T-helper 17 cell (primary cell): ENCODE data around the gene PAK2. TPM values are rescaled to one million over a fixed set of nuclear protein-coding genes. Genes with fewer than 3 reads are reported as not detected.
A peak's percentile ranks its signal among the peaks of the same experiment; 100 is the strongest.

Source experiments
- ATAC-seq: fragments of 150-1000 bp; cut with Tn5 transposase; 2 replicates; pipeline ENCODE4 v1.10.0; 2021; ENCODE audit warnings: mild to moderate bottlenecking, moderate library complexity
- DNase-seq, 3 donors: peaks; one replicate each; pipeline versions ENCODE4 v3.0.0 to v3.0.0-alpha.2; 2020 to 2021
- H3K9me3 ChIP-seq: one replicate; pipeline ENCODE4 v1.7.0; 2013; ENCODE audit warnings: low read length, mild to moderate bottlenecking; ENCODE audit not compliant: control insufficient read depth, poor library complexity, severe bottlenecking
- H3K27ac Mint-ChIP-seq: one replicate; pipeline ENCODE4 v1.8.0; 2022; ENCODE audit warnings: mild to moderate bottlenecking, moderate library complexity, mixed read lengths
- H3K27me3 Mint-ChIP-seq: one replicate; pipeline ENCODE4 v1.8.0; 2022; ENCODE audit warnings: mixed read lengths
- H3K36me3 Mint-ChIP-seq: one replicate; pipeline ENCODE4 v1.8.0; 2022; ENCODE audit warnings: low read depth, mixed read lengths
- H3K4me1 Mint-ChIP-seq: one replicate; pipeline ENCODE4 v1.8.0; 2022; ENCODE audit warnings: mild to moderate bottlenecking, mixed read lengths
- H3K4me3 Mint-ChIP-seq: one replicate; pipeline ENCODE4 v1.8.0; 2022; ENCODE audit warnings: mild to moderate bottlenecking, moderate library complexity, mixed read lengths
- total RNA-seq, 4 donors: library from RNA in 2 of 4; stranded (reverse) in 2 of 4; gene quantifications; one replicate each; pipeline ENCODE4 v1.2.3 and lab custom pipeline; 2022 to 2026

The PAK2 gene
- total RNA-seq, 2 donors from 2014 or later: 70.6 to 80.0 TPM

DNA sequence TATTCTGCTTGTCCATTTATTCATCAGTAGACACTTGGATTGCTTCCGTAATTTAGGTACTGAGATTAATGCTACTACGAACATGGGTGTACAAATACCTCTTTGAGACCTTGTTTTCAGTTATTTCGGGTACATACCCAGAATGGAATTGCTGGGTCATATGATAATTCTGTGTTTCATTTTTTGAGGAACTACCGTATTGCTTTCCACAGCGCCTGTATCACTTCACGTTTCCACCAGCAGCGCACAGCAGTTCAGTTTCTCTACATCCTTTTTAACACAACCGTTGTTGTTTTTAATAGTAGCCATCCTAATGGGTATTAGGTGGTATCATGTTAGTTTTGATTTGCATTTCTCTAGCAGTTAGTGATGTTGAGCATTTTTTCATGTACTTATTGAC is 9.5 kb downstream of the PAK2 start:
- no peaks in the 10 kb centered on the region for H3K27me3 Mint-ChIP-seq
- peaks cover 8% of the 10 kb centered on the region for H3K36me3 Mint-ChIP-seq
- H3K4me3 Mint-ChIP-seq: no peak overlapping the region
- ATAC-seq: no peak
- H3K9me3 ChIP-seq: no peaks in the 10 kb centered on the region
- peak overlapping the region; percentile 0 for H3K27ac Mint-ChIP-seq
- DNase-seq: no peak
- H3K4me1 Mint-ChIP-seq: peaks cover 41% of the 10 kb centered on the region

DNA sequence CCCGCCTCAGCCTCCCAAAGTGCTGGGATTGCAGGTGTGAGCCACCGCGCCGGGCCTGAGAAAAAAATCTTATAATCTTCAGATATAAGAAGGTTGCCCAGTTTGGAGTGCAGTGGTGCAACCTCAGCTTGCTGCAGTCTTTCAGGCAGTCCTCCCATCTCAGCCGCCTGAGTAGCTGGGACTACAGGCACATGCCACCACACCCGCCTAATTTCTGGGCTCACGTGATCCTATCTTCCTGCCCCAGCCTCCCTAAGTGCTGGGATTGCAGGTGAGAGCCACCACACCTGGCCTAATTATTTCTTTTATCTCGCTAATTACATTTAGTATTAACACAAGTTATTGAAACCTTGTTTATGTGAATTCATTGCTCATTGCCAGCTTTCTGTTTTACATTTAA is 13.5 kb downstream of the PAK2 start:
- ATAC-seq (no peak), DNase-seq (no peak)
- Mint-ChIP-seq H3K36me3 (peaks cover 16% of the 10 kb centered on the region), H3K27ac (peak overlapping the region; percentile 68), H3K4me3 (no peak overlapping the region), H3K4me1 (peaks cover 47% of the 10 kb centered on the region), H3K27me3 (no peaks in the 10 kb centered on the region)
- H3K9me3 ChIP-seq: peaks cover 9% of the 10 kb centered on the region

DNA sequence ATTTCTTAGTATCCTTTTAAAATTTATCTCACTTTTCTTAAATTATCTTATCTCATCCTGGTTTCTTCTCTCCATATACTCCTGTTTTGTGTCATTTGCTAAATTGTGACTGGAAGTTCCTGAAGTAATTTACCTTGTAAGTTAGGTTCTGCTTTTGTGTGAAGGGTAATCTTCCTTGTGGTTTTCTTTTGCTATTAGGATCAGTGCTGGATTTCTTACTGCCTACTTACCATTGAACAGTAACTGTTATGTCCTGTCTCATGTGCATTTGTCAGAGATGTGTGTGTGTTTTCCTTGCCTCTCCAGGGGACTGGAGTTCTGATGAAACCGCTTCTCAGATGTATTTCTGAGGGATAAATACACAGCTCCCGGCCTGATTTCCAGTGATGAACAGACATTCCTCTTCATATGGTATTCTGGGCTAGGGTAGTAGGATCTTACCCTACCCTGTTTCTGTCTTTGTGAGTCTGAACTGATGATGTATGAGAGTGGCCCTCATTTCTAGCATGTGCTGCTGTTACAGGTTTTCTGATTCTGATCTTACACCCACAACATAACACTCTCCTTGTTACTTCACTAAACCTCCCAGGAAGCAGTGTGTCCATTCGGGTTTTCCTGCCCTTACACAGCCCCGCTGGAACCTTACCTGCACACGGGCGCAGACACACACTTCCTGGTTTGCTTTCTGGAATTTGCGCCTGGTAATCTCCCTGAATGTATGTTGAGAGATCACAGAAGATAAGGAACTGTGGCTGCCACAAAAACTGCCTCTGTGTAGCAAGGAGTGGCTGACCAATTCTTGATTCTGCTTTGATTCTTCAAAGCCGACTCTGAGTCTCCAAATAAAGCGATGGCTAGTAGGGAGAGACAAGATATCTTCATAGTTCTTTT is 14.7 kb downstream of the PAK2 start:
- Mint-ChIP-seq H3K4me3 (peak overlapping the region; percentile 46), H3K36me3 (peaks cover 14% of the 10 kb centered on the region), H3K4me1 (peaks cover 39% of the 10 kb centered on the region), H3K27me3 (no peaks in the 10 kb centered on the region), H3K27ac (peak overlapping the region; percentile 68)
- peaks cover 9% of the 10 kb centered on the region for H3K9me3 ChIP-seq
- ATAC-seq (peak; percentile 15), DNase-seq (no peak)

DNA sequence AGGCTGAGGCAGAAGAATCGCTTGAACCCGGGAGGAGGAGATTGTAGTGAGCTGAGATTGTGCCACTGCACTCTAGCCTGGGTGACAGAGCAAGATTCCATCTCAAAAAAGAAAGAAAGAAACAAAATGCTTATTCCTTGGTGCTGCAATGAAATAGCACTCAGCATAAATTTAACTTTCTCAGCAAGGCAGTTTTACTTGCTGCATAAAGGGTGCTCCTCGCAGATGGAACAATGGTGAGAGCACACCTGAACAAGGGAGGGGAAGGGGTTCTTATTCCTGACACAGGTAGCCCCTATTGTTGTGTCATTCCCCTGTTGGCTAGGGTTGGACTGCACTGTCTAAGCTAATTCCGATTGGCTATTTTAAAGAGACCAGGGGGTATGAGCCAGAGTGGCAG is 17.1 kb downstream of the PAK2 start:
- Mint-ChIP-seq H3K4me3 (no peak overlapping the region), H3K36me3 (peaks cover 11% of the 10 kb centered on the region), H3K27ac (no peak overlapping the region), H3K4me1 (peaks cover 33% of the 10 kb centered on the region), H3K27me3 (no peaks in the 10 kb centered on the region)
- H3K9me3 ChIP-seq: peaks cover 9% of the 10 kb centered on the region
- DNase-seq (no peak), ATAC-seq (no peak)

DNA sequence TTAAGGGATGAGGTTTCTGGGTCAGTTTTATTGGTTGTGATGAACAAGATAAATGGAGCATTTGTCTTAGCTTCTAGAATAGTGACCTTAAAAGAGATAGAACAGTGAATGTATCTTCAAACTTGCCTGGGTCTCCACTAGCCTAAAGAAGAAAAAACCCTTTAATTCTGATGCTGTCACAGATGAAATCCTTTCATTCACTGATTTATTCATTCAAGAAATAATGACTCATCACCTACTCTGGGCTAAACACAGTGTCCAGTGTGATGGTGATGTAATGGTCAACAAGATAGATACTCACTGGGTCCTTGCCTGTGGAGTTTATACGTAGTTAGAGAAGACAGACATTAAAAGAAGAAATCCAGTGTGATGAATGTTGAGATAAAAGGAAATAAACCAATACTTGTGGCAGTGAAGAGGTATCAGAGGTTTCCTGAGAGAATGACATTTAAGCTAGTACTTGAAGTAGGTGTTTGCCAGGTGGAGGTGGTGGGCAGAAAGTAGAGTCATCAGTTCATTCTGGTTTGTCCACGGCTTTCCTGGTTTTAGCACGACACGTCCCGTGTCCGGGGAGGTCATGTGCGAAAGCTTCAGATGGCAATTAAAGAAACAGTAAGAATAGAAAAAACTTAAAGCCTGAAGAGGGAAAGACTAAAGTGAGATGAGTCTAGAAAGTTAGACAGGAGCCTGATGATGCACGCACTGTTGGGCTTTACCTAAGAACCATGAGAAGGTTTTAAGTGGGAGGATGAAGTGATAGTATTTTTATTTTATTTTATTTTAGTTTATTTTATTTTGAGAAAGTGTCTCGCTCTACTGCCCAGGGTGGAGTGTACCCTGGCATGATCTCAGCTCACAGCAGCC is 18.5 kb downstream of the PAK2 start:
- peak overlapping the region; percentile 3 for H3K4me3 Mint-ChIP-seq
- peaks cover 34% of the 10 kb centered on the region for H3K4me1 Mint-ChIP-seq
- H3K27me3 Mint-ChIP-seq: no peaks in the 10 kb centered on the region
- no peak for DNase-seq
- peaks cover 11% of the 10 kb centered on the region for H3K36me3 Mint-ChIP-seq
- ATAC-seq: peak; percentile 29
- H3K27ac Mint-ChIP-seq: peak overlapping the region; percentile 51
- peaks cover 9% of the 10 kb centered on the region for H3K9me3 ChIP-seq

DNA sequence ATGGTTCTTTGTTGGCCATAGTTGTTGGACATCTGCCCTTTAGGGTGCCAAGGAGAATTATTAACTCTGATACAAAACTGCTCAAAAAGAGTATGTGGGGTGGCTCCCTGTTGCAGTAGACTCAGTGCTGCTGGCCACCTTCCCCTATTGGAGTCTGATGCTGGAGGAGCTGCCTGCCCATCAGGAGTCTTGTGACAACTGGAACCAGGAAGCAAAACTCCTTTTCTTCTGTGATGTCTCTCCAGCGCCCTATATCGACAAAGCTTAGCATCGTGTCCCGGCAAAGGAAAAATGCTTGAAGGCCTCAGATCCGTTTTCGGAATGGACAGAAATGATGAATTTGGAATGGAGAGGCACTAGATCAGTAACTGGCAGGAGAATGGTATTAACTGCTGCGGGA is 23.5 kb downstream of the PAK2 start:
- ATAC-seq: no peak
- Mint-ChIP-seq H3K36me3 (peaks cover 2% of the 10 kb centered on the region), H3K27ac (peak overlapping the region; percentile 62), H3K4me3 (no peak overlapping the region), H3K27me3 (no peaks in the 10 kb centered on the region), H3K4me1 (peaks cover 27% of the 10 kb centered on the region)
- no peak for DNase-seq
- no peaks in the 10 kb centered on the region for H3K9me3 ChIP-seq

DNA sequence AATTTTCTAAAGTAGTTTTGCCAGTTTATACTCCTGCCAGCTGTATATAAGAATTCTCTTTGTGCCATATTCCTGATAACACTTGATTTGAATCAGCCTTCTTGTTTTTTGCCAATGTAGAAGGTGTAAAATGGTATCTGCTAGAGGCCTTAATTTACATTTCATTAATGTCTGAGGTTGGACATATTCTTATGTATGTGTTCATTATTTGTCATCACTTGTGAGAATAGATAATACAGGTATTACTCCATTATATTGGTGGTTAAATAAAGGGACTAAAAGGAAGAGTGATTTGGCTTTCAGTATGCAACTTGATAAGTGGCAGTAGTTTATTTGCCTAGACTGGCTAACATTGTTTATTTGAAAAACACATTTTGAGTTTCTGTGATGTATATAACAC is 25.8 kb downstream of the PAK2 start:
- H3K4me1 Mint-ChIP-seq: peaks cover 21% of the 10 kb centered on the region
- H3K27ac Mint-ChIP-seq: peak overlapping the region; percentile 81
- H3K4me3 Mint-ChIP-seq: no peak overlapping the region
- DNase-seq (no peak), ATAC-seq (no peak)
- peaks cover 2% of the 10 kb centered on the region for H3K36me3 Mint-ChIP-seq
- no peaks in the 10 kb centered on the region for H3K27me3 Mint-ChIP-seq
- H3K9me3 ChIP-seq: no peaks in the 10 kb centered on the region

DNA sequence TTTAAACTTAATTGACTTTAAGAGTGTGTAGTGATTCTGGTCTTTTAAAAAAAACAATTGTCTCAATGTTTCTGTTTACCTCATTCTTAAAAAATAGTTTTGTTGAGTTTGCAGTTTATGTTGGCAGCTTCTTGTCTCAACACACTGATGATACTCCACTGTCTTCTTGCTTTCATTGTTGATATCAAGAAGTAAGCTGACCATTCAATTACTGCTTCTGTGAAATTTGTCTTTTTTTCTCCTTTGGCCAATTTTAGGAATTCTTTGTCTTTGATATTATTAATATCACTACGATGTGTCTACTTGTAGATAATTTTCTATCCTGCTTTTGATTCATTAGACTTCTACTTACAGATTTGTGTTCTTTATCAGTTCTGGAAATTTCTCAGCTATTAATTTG is 31.4 kb downstream of the PAK2 start:
- peak overlapping the region; percentile 83 for H3K27ac Mint-ChIP-seq
- H3K36me3 Mint-ChIP-seq: no peaks in the 10 kb centered on the region
- no peak for ATAC-seq
- no peaks in the 10 kb centered on the region for H3K9me3 ChIP-seq
- no peak for DNase-seq
- H3K4me3 Mint-ChIP-seq: no peak overlapping the region
- H3K4me1 Mint-ChIP-seq: peaks cover 48% of the 10 kb centered on the region
- no peaks in the 10 kb centered on the region for H3K27me3 Mint-ChIP-seq

DNA sequence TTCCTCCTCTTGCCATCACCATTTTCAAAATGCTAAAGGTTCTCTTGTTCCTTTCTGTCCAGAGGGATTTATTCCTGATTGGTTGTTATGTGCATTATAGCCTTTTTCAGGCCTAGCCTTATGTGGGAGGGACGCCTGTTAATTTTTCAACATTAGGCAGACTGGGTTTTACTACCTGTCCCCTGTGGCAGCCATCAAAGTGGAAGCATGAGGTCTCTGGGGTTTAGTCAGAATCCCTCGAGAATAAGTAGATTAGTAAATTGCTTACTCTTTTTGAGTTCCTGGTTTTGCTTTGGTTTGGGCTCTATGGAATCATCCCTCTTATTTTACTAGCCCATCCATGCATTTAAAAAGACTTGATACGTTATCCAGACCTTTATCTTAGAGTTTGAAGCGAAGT is 32.4 kb downstream of the PAK2 start:
- Mint-ChIP-seq H3K4me3 (peak overlapping the region; percentile 52), H3K36me3 (no peaks in the 10 kb centered on the region), H3K27ac (peak overlapping the region; percentile 83), H3K4me1 (peaks cover 45% of the 10 kb centered on the region), H3K27me3 (no peaks in the 10 kb centered on the region)
- H3K9me3 ChIP-seq: no peaks in the 10 kb centered on the region
- ATAC-seq: no peak
- no peak for DNase-seq

DNA sequence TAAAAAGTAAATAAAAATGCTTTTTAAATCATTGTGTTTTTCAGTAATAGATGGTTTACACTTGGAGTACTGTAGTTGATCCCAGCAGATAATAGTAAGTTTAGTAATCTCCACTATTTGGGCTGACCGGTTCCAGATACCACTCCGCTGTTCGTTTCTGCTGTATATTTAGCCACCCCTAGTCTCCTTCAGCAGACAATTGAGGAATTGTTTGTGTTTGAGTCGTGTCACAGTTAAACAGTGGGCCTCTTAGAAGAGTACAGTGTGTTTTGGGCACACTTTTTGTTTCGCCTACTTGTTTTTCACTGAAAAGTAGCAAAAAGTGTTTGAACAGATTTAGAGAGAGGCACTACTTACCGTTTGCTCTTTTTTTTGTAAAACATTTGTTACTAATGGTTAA is 33.2 kb downstream of the PAK2 start:
- H3K36me3 Mint-ChIP-seq: no peaks in the 10 kb centered on the region
- no peaks in the 10 kb centered on the region for H3K9me3 ChIP-seq
- peaks cover 47% of the 10 kb centered on the region for H3K4me1 Mint-ChIP-seq
- H3K27me3 Mint-ChIP-seq: no peaks in the 10 kb centered on the region
- no peak overlapping the region for H3K4me3 Mint-ChIP-seq
- ATAC-seq (no peak), DNase-seq (no peak)
- peak overlapping the region; percentile 83 for H3K27ac Mint-ChIP-seq

DNA sequence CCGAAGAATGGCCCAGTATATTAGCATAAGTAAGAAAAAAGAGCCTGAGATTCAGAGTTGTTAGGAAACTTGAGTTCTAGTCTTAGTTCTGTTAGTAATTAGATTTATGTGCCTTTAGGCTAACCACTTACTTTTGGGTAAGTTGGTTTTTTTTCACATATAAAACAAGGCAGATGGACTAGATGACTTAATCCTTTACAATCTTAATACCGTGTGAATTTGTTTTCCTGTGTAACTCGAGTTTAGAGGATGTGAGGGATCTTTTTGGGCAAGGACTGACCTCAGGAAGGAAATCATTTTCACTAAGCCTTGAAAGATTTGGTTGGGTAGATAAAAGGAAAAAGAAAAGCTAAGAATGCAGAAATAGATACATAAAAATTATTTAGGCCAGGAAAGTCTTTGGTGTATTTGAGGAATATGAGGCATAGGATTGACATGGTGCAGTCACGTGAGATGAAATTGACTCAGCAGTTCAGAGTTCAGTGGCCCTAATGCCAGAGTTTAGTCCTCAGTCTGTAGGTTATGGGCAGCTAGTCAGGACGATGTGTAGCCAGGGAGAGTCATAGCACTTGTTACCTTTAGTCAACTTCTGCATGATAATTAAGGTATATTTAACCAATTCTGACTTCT is 34.6 kb downstream of the PAK2 start:
- Mint-ChIP-seq H3K4me3 (peak overlapping the region; percentile 74), H3K36me3 (no peaks in the 10 kb centered on the region), H3K27ac (peak overlapping the region; percentile 83), H3K4me1 (peaks cover 54% of the 10 kb centered on the region), H3K27me3 (no peaks in the 10 kb centered on the region)
- no peak for DNase-seq
- no peaks in the 10 kb centered on the region for H3K9me3 ChIP-seq
- ATAC-seq: peak; percentile 35

DNA sequence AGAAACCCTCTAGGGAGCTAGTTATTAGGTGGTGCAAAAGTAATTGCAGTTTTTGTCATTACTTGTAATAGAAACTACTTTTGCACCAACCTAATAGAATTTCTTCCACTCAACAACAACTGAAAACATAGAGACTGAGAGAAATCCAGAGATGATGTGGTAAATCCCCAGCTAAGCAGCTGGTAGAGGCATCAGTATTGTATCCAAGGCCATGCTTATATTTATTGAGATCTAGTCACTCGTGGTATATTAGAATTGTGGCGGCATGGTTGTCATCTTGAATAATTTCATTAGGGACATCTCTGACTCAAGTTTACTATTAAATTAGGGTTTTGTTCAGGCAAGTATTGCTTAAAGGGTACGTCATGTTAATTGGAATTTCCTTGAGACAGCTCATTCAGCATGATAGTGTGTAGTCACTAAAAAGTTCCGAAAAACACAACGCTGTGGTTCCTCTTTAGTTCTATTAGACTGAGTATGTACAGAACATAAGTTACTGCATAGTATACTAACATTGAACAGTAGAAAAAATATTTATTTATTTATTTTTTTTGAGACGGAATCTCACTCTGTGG is 35.3 kb downstream of the PAK2 start:
- Mint-ChIP-seq H3K27ac (peak overlapping the region; percentile 34), H3K4me1 (peaks cover 54% of the 10 kb centered on the region), H3K4me3 (peak overlapping the region; percentile 74), H3K27me3 (no peaks in the 10 kb centered on the region), H3K36me3 (no peaks in the 10 kb centered on the region)
- no peak for ATAC-seq
- no peak for DNase-seq
- H3K9me3 ChIP-seq: no peaks in the 10 kb centered on the region

DNA sequence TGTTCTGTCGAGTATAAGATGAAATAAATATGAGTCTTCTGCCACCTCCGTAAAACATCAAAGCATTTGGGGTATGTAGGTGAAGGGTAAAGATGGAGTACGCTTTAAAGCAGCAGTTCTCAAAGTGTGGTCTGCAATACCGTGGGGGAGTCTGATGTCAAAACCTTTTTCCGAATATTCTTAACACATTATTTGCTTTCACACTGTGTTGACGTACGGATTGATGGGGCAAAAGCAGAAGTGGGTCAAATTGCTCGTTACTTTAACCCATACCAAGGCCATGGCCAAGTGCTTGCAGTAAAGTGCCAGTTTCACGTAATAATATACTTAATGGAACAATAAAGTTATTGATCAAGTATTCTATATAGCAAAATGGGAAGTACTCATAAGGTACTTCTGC is 36.3 kb downstream of the PAK2 start:
- no peaks in the 10 kb centered on the region for H3K27me3 Mint-ChIP-seq

More for the DNA sequence above, 36.3 kb downstream of the PAK2 start:
- H3K4me3 Mint-ChIP-seq: no peak overlapping the region
- no peaks in the 10 kb centered on the region for H3K9me3 ChIP-seq
- peak overlapping the region; percentile 34 for H3K27ac Mint-ChIP-seq
- H3K4me1 Mint-ChIP-seq: peaks cover 57% of the 10 kb centered on the region
- H3K36me3 Mint-ChIP-seq: no peaks in the 10 kb centered on the region
- no peak for ATAC-seq
- DNase-seq: no peak
